SHP77 treated with DMSO at 0.1 percent for 48 hours (cell line): ENCODE measurements around the gene STRBP.

Source experiments
- DNase-seq: peaks from one replicate; lab custom pipeline; 2025; lab: John Stamatoyannopoulos, UW

Gene STRBP

GRCh38 chr9:123127512-123128075 is 140.8 kb downstream of the STRBP start:
- DNase-seq = no peak

GRCh38 chr9:123121457-123121856 is 146.9 kb downstream of the STRBP start:
- no peak for DNase-seq

- DNase-seq = no peak
These were observed 147.4 kb downstream of the STRBP start for GRCh38 chr9:123120953-123121352.

GRCh38 chr9:123120131-123120530 is 148.3 kb downstream of the STRBP start:
- no peak for DNase-seq

- DNase-seq = no peak
These were observed 148.8 kb downstream of the STRBP start for GRCh38 chr9:123119566-123119965.

- DNase-seq = no peak
These were observed 152.3 kb downstream of the STRBP start for GRCh38 chr9:123116036-123116435.

GRCh38 chr9:123115146-123115913 is 153.1 kb downstream of the STRBP start:
- DNase-seq = no peak

- no peak for DNase-seq
These were observed 155.2 kb downstream of the STRBP start for GRCh38 chr9:123113185-123113584.

- DNase-seq = no peak
These were observed 156.1 kb downstream of the STRBP start for GRCh38 chr9:123112015-123112975.

GRCh38 chr9:123111427-123112014 is 156.9 kb downstream of the STRBP start:
- no peak for DNase-seq

GRCh38 chr9:123109540-123110279 is 158.7 kb downstream of the STRBP start:
- no peak for DNase-seq

GRCh38 chr9:123108976-123109375 is 159.4 kb downstream of the STRBP start:
- DNase-seq = no peak

GRCh38 chr9:123107639-123108285 is 160.6 kb downstream of the STRBP start:
- no peak for DNase-seq

GRCh38 chr9:123105490-123105889 is 162.9 kb downstream of the STRBP start:
- no peak for DNase-seq

- DNase-seq = no peak
These were observed 163.6 kb downstream of the STRBP start for GRCh38 chr9:123104807-123105206.

- no peak for DNase-seq
These were observed 165.8 kb downstream of the STRBP start for GRCh38 chr9:123102375-123103113.

- DNase-seq = no peak
These were observed 168.8 kb downstream of the STRBP start for GRCh38 chr9:123099548-123099947.

GRCh38 chr9:123099042-123099441 is 169.3 kb downstream of the STRBP start:
- DNase-seq = no peak

- DNase-seq = no peak
These were observed 170.3 kb downstream of the STRBP start for GRCh38 chr9:123098096-123098459.

- DNase-seq = no peak
These were observed 170.8 kb downstream of the STRBP start for GRCh38 chr9:123097430-123098095.
